Mesendoderm (in vitro differentiated cells): ENCODE measurements around the gene IGFBP4.

Experiments used
- DNase-seq: peaks from one replicate; pipeline ENCODE4 v3.0.0; 2013
- H2AK5ac ChIP-seq: 2 replicates; pipeline ENCODE4 v1.6.1; 2013; ENCODE audit warnings: low read length, inconsistent platforms
- H2BK120ac ChIP-seq: 2 replicates; pipeline ENCODE4 v1.6.1; 2013; ENCODE audit warnings: low read depth, mild to moderate bottlenecking, low read length, moderate library complexity, mixed read lengths
- H2BK15ac ChIP-seq: replicated peaks from 2 replicates; pipeline ENCODE4 v1.6.1; 2013; ENCODE audit warnings: low read depth, mild to moderate bottlenecking, moderate library complexity
- H2BK5ac ChIP-seq: 2 replicates; pipeline ENCODE4 v1.6.1; 2013; ENCODE audit warnings: low read length, inconsistent platforms
- H3K18ac ChIP-seq: 2 replicates; pipeline ENCODE4 v1.6.1; 2013; ENCODE audit warnings: mild to moderate bottlenecking, low read length, mixed read lengths
- H3K23ac ChIP-seq: one replicate; pipeline ENCODE4 v1.6.1; 2013; ENCODE audit warnings: low read length
- H3K27ac ChIP-seq: 2 replicates; pipeline ENCODE4 v1.5.1; 2013; ENCODE audit warnings: low read depth, mild to moderate bottlenecking, inconsistent platforms, low read length, moderate library complexity
- H3K27me3 ChIP-seq: 2 replicates; pipeline ENCODE4 v1.6.1; 2013; ENCODE audit warnings: low read length, control low read depth, mild to moderate bottlenecking, inconsistent platforms; ENCODE audit not compliant: insufficient read depth, poor library complexity
- H3K36me3 ChIP-seq: 2 replicates; pipeline ENCODE4 v1.6.1; 2013; ENCODE audit warnings: low read length, inconsistent platforms; ENCODE audit not compliant: control insufficient read depth, insufficient read depth
- H3K4ac ChIP-seq: one replicate; pipeline ENCODE4 v1.6.1; 2013; ENCODE audit warnings: low read depth, mild to moderate bottlenecking, low read length, moderate library complexity
- H3K4me1 ChIP-seq: 2 replicates; pipeline ENCODE4 v1.6.1; 2013; ENCODE audit warnings: low read depth, low read length, inconsistent platforms; ENCODE audit not compliant: control insufficient read depth
- H3K4me2 ChIP-seq: 2 replicates; pipeline ENCODE4 v1.6.1; 2013; ENCODE audit warnings: low read length
- H3K4me3 ChIP-seq: 2 replicates; pipeline ENCODE4 v1.5.1; 2013; ENCODE audit warnings: mild to moderate bottlenecking, low read length
- H3K56ac ChIP-seq: one replicate; pipeline ENCODE4 v1.6.1; 2013; ENCODE audit warnings: low read length
- H3K79me1 ChIP-seq: 2 replicates; pipeline ENCODE4 v1.6.1; 2013; ENCODE audit warnings: low read length, inconsistent platforms
- H3K79me2 ChIP-seq: 2 replicates; pipeline ENCODE4 v1.6.1; 2013; ENCODE audit warnings: mild to moderate bottlenecking, low read length; ENCODE audit not compliant: control insufficient read depth, insufficient read depth
- H3K9ac ChIP-seq: 2 replicates; pipeline ENCODE4 v1.6.1; 2013; ENCODE audit warnings: low read length, inconsistent platforms
- H4K5ac ChIP-seq: one replicate; pipeline ENCODE4 v1.6.1; 2013; ENCODE audit warnings: low read length
- H4K8ac ChIP-seq: one replicate; pipeline ENCODE4 v1.6.1; 2013; ENCODE audit warnings: low read depth, mild to moderate bottlenecking, control low read depth, low read length, moderate library complexity
- WGBS: extraction: QIAGEN DNeasy Blood & Tissue Kit; methylation state at CpG from one replicate; pipeline ENCODE4 v1.1.7; 2013; ENCODE audit warnings: low lambda C conversion rate, missing lambda C conversion rate; ENCODE audit not compliant: insufficient coverage; ENCODE audit errors: extremely low coverage; 5-methylcytosine and 5-hydroxymethylcytosine counted together

IGFBP4 gene

GRCh38 chr17:40461732-40462342, 18.6 kb downstream of the IGFBP4 start:
- H3K18ac ChIP-seq = no peak overlapping the region
- no peak overlapping the region for H3K4me3 ChIP-seq
- H3K23ac ChIP-seq = no peak overlapping the region
- no peak overlapping the region for H3K56ac ChIP-seq
- H2BK120ac ChIP-seq = no peak overlapping the region
- H2AK5ac ChIP-seq = no peak overlapping the region
- no peak overlapping the region for H3K27ac ChIP-seq
- no peak overlapping the region for H3K4ac ChIP-seq
- no peak overlapping the region for H4K5ac ChIP-seq
- no peaks in the 10 kb centered on the region for H3K27me3 ChIP-seq
- H3K4me1 ChIP-seq = peaks cover 2% of the 10 kb centered on the region
- no peak overlapping the region for H3K4me2 ChIP-seq
- no peaks in the 10 kb centered on the region for H3K79me1 ChIP-seq
- H3K79me2 ChIP-seq = no peaks in the 10 kb centered on the region
- no peak for DNase-seq
- H4K8ac ChIP-seq = no peak overlapping the region
- WGBS = no CpG with 5 or more reads among the region's 12 CpGs
- H3K9ac ChIP-seq = no peak overlapping the region
- no peak overlapping the region for H2BK5ac ChIP-seq
- H2BK15ac ChIP-seq = no peak overlapping the region
- peaks cover 5% of the 10 kb centered on the region for H3K36me3 ChIP-seq

- WGBS = no CpG with 5 or more reads among the region's 9 CpGs
- H3K9ac ChIP-seq = peak overlapping the region; percentile 48
- no peak overlapping the region for H2BK5ac ChIP-seq
Observed at GRCh38 chr17:40462343-40463121, 19.3 kb downstream of the IGFBP4 start.

GRCh38 chr17:40463122-40463550, 19.9 kb downstream of the IGFBP4 start:
- Histone ChIP-seq H3K4me3 (no peak overlapping the region), H3K36me3 (no peaks in the 10 kb centered on the region), H4K8ac (no peak overlapping the region), H3K56ac (peak overlapping the region; percentile 84), H3K4me2 (no peak overlapping the region), H3K79me1 (no peaks in the 10 kb centered on the region), H3K18ac (peak overlapping the region; percentile 42), H2AK5ac (no peak overlapping the region), H2BK15ac (no peak overlapping the region), H4K5ac (no peak overlapping the region), H3K79me2 (no peaks in the 10 kb centered on the region), H3K27ac (no peak overlapping the region), H3K4ac (no peak overlapping the region), H3K27me3 (no peaks in the 10 kb centered on the region), H3K4me1 (peaks cover 2% of the 10 kb centered on the region), H2BK5ac (no peak overlapping the region), H2BK120ac (no peak overlapping the region), H3K23ac (no peak overlapping the region), H3K9ac (peak overlapping the region; percentile 48)
- DNase-seq = no peak
- no CpG with 5 or more reads among the region's 11 CpGs for WGBS

More at GRCh38 chr17:40462343-40463121, 19.3 kb downstream of the IGFBP4 start:
- Histone ChIP-seq H3K4me2 (no peak overlapping the region), H3K18ac (peak overlapping the region; percentile 42), H3K56ac (peak overlapping the region; percentile 84), H3K4ac (no peak overlapping the region), H3K27me3 (no peaks in the 10 kb centered on the region), H2BK120ac (no peak overlapping the region), H4K5ac (no peak overlapping the region), H3K4me3 (no peak overlapping the region), H3K4me1 (peaks cover 2% of the 10 kb centered on the region), H2BK15ac (no peak overlapping the region), H3K79me1 (no peaks in the 10 kb centered on the region), H3K23ac (no peak overlapping the region), H3K27ac (no peak overlapping the region), H2AK5ac (no peak overlapping the region), H4K8ac (no peak overlapping the region), H3K79me2 (no peaks in the 10 kb centered on the region), H3K36me3 (peaks cover 2% of the 10 kb centered on the region)
- no peak for DNase-seq

GRCh38 chr17:40464392-40464855, 21.2 kb downstream of the IGFBP4 start:
- no CpG with 5 or more reads among the region's 5 CpGs for WGBS
- no peaks in the 10 kb centered on the region for H3K36me3 ChIP-seq
- H3K56ac ChIP-seq = no peak overlapping the region
- H3K4ac ChIP-seq = no peak overlapping the region
- H3K79me1 ChIP-seq = no peaks in the 10 kb centered on the region
- H2BK120ac ChIP-seq = no peak overlapping the region
- H3K4me3 ChIP-seq = no peak overlapping the region
- H3K79me2 ChIP-seq = no peaks in the 10 kb centered on the region
- H4K5ac ChIP-seq = no peak overlapping the region
- H2BK15ac ChIP-seq = no peak overlapping the region
- no peak overlapping the region for H3K18ac ChIP-seq
- H4K8ac ChIP-seq = no peak overlapping the region
- no peak overlapping the region for H3K9ac ChIP-seq
- H3K27ac ChIP-seq = no peak overlapping the region
- H3K4me2 ChIP-seq = no peak overlapping the region
- H3K4me1 ChIP-seq = peaks cover 2% of the 10 kb centered on the region
- H3K27me3 ChIP-seq = no peaks in the 10 kb centered on the region
- no peak for DNase-seq
- no peak overlapping the region for H2BK5ac ChIP-seq
- no peak overlapping the region for H3K23ac ChIP-seq
- H2AK5ac ChIP-seq = no peak overlapping the region

- Histone ChIP-seq H3K23ac (peak overlapping the region; percentile 18), H2AK5ac (no peak overlapping the region), H3K18ac (no peak overlapping the region), H3K27ac (no peak overlapping the region), H3K56ac (peak overlapping the region; percentile 7), H3K4me2 (no peak overlapping the region), H3K79me2 (no peaks in the 10 kb centered on the region), H2BK5ac (no peak overlapping the region), H3K4ac (no peak overlapping the region), H4K8ac (no peak overlapping the region), H2BK120ac (no peak overlapping the region), H4K5ac (no peak overlapping the region), H3K9ac (no peak overlapping the region), H3K79me1 (no peaks in the 10 kb centered on the region), H3K27me3 (no peaks in the 10 kb centered on the region), H3K4me1 (peaks cover 4% of the 10 kb centered on the region), H3K4me3 (no peak overlapping the region), H2BK15ac (no peak overlapping the region), H3K36me3 (no peaks in the 10 kb centered on the region)
- WGBS = no CpG with 5 or more reads among the region's 11 CpGs
- DNase-seq = no peak
Observed at GRCh38 chr17:40466298-40466971, 23.2 kb downstream of the IGFBP4 start.
